SK-N-SH treated with all-trans-retinoic acid at 6 μM for 48 hours (cell line): ENCODE results near the gene ITM2C.

Source experiments
- ATAC-seq: fragments of 200-7000 bp; cut with Tn5 transposase; 3 replicates; pipeline ENCODE4 v1.9.1; 2020; ENCODE audit warnings: mild to moderate bottlenecking, moderate library complexity
- ARNTL ChIP-seq: fragments of 450-650 bp; formaldehyde crosslinking; IDR thresholded peaks from 2 replicates; pipeline ENCODE4 v1.5.0; 2020; ENCODE audit warnings: low read depth, mild to moderate bottlenecking, moderate library complexity, borderline replicate concordance
- BACH2 ChIP-seq: fragments of 250-450 bp; sonication (Bioruptor Pico); IDR thresholded peaks from 2 replicates; pipeline ENCODE4 v1.9.0; 2021; ENCODE audit warnings: mild to moderate bottlenecking, borderline replicate concordance
- CSDC2 ChIP-seq: fragments of 250-450 bp; sonication (Bioruptor Pico); IDR thresholded peaks from 2 replicates; pipeline ENCODE4 v1.5.0; 2020; ENCODE audit warnings: mild to moderate bottlenecking, moderate library complexity
- ISL1 ChIP-seq: fragments of 250-450 bp; sonication (Bioruptor Pico); IDR thresholded peaks from 2 replicates; pipeline ENCODE4 v2.1.2; 2022; ENCODE audit warnings: mild to moderate bottlenecking, moderate library complexity
- OSR1 ChIP-seq: fragments of 250-450 bp; sonication (Bioruptor Pico); IDR thresholded peaks from 2 replicates; pipeline ENCODE4 v1.8.0; 2022; ENCODE audit warnings: moderate library complexity, mild to moderate bottlenecking, inconsistent platforms
- PATZ1 ChIP-seq: fragments of 250-450 bp; sonication (Bioruptor Pico); IDR thresholded peaks from 2 replicates; pipeline ENCODE4 v1.8.0; 2020; ENCODE audit warnings: mild to moderate bottlenecking, moderate library complexity, borderline replicate concordance
- POU6F1 ChIP-seq: fragments of 250-450 bp; sonication (Bioruptor Pico); IDR thresholded peaks from 2 replicates; pipeline ENCODE4 v1.8.0; 2021; ENCODE audit warnings: low read depth, mild to moderate bottlenecking, moderate library complexity, borderline replicate concordance
- PPARA ChIP-seq: fragments of 250-450 bp; sonication (Bioruptor Pico); IDR thresholded peaks from 2 replicates; pipeline ENCODE4 v1.5.0; 2020; ENCODE audit warnings: mild to moderate bottlenecking, borderline replicate concordance
- RARB ChIP-seq: fragments of 250-450 bp; sonication (Bioruptor Pico); IDR thresholded peaks from 2 replicates; pipeline ENCODE4 v1.8.0; 2021; ENCODE audit warnings: mild to moderate bottlenecking, moderate library complexity
- TOX ChIP-seq: fragments of 250-450 bp; sonication (Bioruptor Pico); IDR thresholded peaks from 2 replicates; pipeline ENCODE4 v1.8.0; 2021; ENCODE audit warnings: mild to moderate bottlenecking, moderate library complexity, borderline replicate concordance
- ZFP3 ChIP-seq: fragments of 250-450 bp; sonication (Bioruptor Pico); IDR thresholded peaks from 2 replicates; pipeline ENCODE4 v1.5.0; 2020; ENCODE audit warnings: mild to moderate bottlenecking, moderate library complexity
- ZNF8 ChIP-seq: fragments of 450-650 bp; formaldehyde crosslinking; IDR thresholded peaks from 2 replicates; pipeline ENCODE4 v1.5.0; 2020; ENCODE audit warnings: mild to moderate bottlenecking, moderate library complexity
- TF ChIP-seq, protein P1 (sequence below): fragments of 250-450 bp; sonication (Bioruptor Pico); IDR thresholded peaks from 2 replicates; pipeline ENCODE4 v1.5.1; 2021; ENCODE audit warnings: mild to moderate bottlenecking, moderate library complexity
- TF ChIP-seq, protein P2 (sequence below): fragments of 250-450 bp; sonication (Bioruptor Pico); IDR thresholded peaks from 2 replicates; pipeline ENCODE4 v1.5.0; 2020; ENCODE audit warnings: mild to moderate bottlenecking, moderate library complexity

ITM2C gene

GRCh38 chr2:230879891-230880290 is 15.1 kb downstream of the ITM2C start (continued):
- TF ChIP-seq PATZ1 = no peak

- TF ChIP-seq, protein P1, sequence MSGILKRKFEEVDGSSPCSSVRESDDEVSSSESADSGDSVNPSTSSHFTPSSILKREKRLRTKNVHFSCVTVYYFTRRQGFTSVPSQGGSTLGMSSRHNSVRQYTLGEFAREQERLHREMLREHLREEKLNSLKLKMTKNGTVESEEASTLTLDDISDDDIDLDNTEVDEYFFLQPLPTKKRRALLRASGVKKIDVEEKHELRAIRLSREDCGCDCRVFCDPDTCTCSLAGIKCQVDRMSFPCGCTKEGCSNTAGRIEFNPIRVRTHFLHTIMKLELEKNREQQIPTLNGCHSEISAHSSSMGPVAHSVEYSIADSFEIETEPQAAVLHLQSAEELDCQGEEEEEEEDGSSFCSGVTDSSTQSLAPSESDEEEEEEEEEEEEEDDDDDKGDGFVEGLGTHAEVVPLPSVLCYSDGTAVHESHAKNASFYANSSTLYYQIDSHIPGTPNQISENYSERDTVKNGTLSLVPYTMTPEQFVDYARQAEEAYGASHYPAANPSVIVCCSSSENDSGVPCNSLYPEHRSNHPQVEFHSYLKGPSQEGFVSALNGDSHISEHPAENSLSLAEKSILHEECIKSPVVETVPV (CRISPR knock-in tag) = no peak
- TF ChIP-seq, protein P2, sequence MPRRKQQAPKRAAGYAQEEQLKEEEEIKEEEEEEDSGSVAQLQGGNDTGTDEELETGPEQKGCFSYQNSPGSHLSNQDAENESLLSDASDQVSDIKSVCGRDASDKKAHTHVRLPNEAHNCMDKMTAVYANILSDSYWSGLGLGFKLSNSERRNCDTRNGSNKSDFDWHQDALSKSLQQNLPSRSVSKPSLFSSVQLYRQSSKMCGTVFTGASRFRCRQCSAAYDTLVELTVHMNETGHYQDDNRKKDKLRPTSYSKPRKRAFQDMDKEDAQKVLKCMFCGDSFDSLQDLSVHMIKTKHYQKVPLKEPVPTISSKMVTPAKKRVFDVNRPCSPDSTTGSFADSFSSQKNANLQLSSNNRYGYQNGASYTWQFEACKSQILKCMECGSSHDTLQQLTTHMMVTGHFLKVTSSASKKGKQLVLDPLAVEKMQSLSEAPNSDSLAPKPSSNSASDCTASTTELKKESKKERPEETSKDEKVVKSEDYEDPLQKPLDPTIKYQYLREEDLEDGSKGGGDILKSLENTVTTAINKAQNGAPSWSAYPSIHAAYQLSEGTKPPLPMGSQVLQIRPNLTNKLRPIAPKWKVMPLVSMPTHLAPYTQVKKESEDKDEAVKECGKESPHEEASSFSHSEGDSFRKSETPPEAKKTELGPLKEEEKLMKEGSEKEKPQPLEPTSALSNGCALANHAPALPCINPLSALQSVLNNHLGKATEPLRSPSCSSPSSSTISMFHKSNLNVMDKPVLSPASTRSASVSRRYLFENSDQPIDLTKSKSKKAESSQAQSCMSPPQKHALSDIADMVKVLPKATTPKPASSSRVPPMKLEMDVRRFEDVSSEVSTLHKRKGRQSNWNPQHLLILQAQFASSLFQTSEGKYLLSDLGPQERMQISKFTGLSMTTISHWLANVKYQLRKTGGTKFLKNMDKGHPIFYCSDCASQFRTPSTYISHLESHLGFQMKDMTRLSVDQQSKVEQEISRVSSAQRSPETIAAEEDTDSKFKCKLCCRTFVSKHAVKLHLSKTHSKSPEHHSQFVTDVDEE (CRISPR knock-in tag) = no peak
- TF ChIP-seq ARNTL (CRISPR knock-in tag) = no peak
- TF ChIP-seq PPARA (CRISPR knock-in tag) = no peak
- TF ChIP-seq RARB (CRISPR knock-in tag) = no peak
- no peak for TF ChIP-seq OSR1
- TF ChIP-seq POU6F1 (CRISPR knock-in tag) = no peak
- TF ChIP-seq ZFP3 (CRISPR knock-in tag) = no peak
- TF ChIP-seq PATZ1 = no peak
- TF ChIP-seq CSDC2 (CRISPR knock-in tag) = no peak
- ATAC-seq = no peak
These were observed 17.1 kb downstream of the ITM2C start for GRCh38 chr2:230881840-230882239.

- no peak for TF ChIP-seq BACH2 (CRISPR knock-in tag)
- no peak for TF ChIP-seq ZNF8 (CRISPR knock-in tag)
- TF ChIP-seq, protein P1 (CRISPR knock-in tag) = no peak
- TF ChIP-seq TOX (CRISPR knock-in tag) = no peak
- no peak for TF ChIP-seq CSDC2 (CRISPR knock-in tag)
- ATAC-seq = peak; percentile 50; the same call in 2 of the 3 replicates
These were observed 20.9 kb downstream of the ITM2C start for GRCh38 chr2:230885463-230886130.

GRCh38 chr2:230886206-230886605 is 21.5 kb downstream of the ITM2C start:
- no peak for ATAC-seq
- no peak for TF ChIP-seq ISL1 (CRISPR knock-in tag)
